T47D (cell line): ENCODE results near the gene LRGUK.
A peak's percentile ranks its signal among the peaks of the same experiment; 100 is the strongest.
"Not testable (repeated sequence)": the region's sequence is repeated elsewhere in the genome, so short reads cannot be mapped to it uniquely, and the experiment has no call there.

Experiments used
- DNase-seq, 2 experiments: peaks; one replicate each; pipeline versions ENCODE4 v3.0.0 to v3.0.0-alpha.2; 2011 to 2012; ENCODE audit warnings: low read depth in 1 of 2, low spot score in 1 of 2
- JUND ChIP-seq: IDR thresholded peaks from 2 replicates; pipeline ENCODE4 v1.6.1; 2012; ENCODE audit warnings: low read depth
- in situ Hi-C: cut with HindIII; loops from 2 replicates; pipeline ENCODE4 v1.10.0; 2016; ENCODE audit warnings: low sequenced_read_pairs, low pct_unique_long_range_greater_than_20kb

Gene LRGUK

GRCh38 chr7:134126966-134127848 is at the start of gene LRGUK:
LRGUK (plus strand) TSS chr7:134127340; CDS start chr7:134127368, 28 bp downstream.
- peak; percentile 56 to 74 for DNase-seq
- TF ChIP-seq JUND, result no peak
- in situ Hi-C loops, result no loop called here

GRCh38 chr7:134077560-134077959 is 49.6 kb upstream of the LRGUK start:
- DNase-seq, in situ Hi-C loops: not testable (repeated sequence)

- peak in 1 of 2 experiments; percentile 9 for DNase-seq
- in situ Hi-C loops, result no loop called here
- TF ChIP-seq JUND, result no peak
Observed at GRCh38 chr7:134078991-134079390, 48.1 kb upstream of the LRGUK start.

GRCh38 chr7:134081695-134082094 is 45.4 kb upstream of the LRGUK start:
- DNase-seq, result no peak
- no peak for TF ChIP-seq JUND
- in situ Hi-C loops, result no loop called here

- in situ Hi-C loops, result no loop called here
- DNase-seq, result no peak
- TF ChIP-seq JUND, result no peak
Observed at GRCh38 chr7:134083766-134084487, 43.2 kb upstream of the LRGUK start.

GRCh38 chr7:134084488-134085144 is 42.5 kb upstream of the LRGUK start:
- no peak for DNase-seq
- in situ Hi-C loops, result no loop called here

GRCh38 chr7:134085311-134085710 is 41.8 kb upstream of the LRGUK start:
- TF ChIP-seq JUND, result no peak
- in situ Hi-C loops, result no loop called here

More at GRCh38 chr7:134084488-134085144, 42.5 kb upstream of the LRGUK start:
- TF ChIP-seq JUND, result no peak

GRCh38 chr7:134086998-134087735 is 40.0 kb upstream of the LRGUK start:
- TF ChIP-seq JUND, result no peak
- in situ Hi-C loops, result no loop called here
- DNase-seq, result no peak

More at GRCh38 chr7:134085311-134085710, 41.8 kb upstream of the LRGUK start:
- no peak for DNase-seq

- TF ChIP-seq JUND, result no peak
- no peak for DNase-seq
- in situ Hi-C loops, result no loop called here
Observed at GRCh38 chr7:134088199-134088598, 38.9 kb upstream of the LRGUK start.

GRCh38 chr7:134089446-134089845 is 37.7 kb upstream of the LRGUK start:
- TF ChIP-seq JUND, result no peak
- in situ Hi-C loops, result no loop called here
- peak in 1 of 2 experiments; percentile 15 for DNase-seq

GRCh38 chr7:134098072-134098471 is 29.1 kb upstream of the LRGUK start:
- no peak for TF ChIP-seq JUND
- in situ Hi-C loops, result no loop called here
- DNase-seq, result no peak

GRCh38 chr7:134101716-134102115 is 25.4 kb upstream of the LRGUK start:
- in situ Hi-C loops, result no loop called here
- no peak for TF ChIP-seq JUND
- DNase-seq, result no peak
